Endodermal cell (in vitro differentiated cells): ENCODE measurements around the gene ASPA. TPM values are rescaled to one million over a fixed set of nuclear protein-coding genes. Genes with fewer than 3 reads are reported as not detected.
A peak's percentile ranks its signal among the peaks of the same experiment; 100 is the strongest.

ENCODE experiments used
- DNase-seq: peaks from one replicate; pipeline ENCODE4 v3.0.0-alpha.2; 2017
- H3K27ac ChIP-seq: 2 replicates; pipeline ENCODE4 v1.5.1; 2013; ENCODE audit warnings: mild to moderate bottlenecking, low read depth, low read length, moderate library complexity
- H3K27me3 ChIP-seq: 2 replicates; pipeline ENCODE4 v1.6.1; 2013; ENCODE audit warnings: mild to moderate bottlenecking, low read length, moderate library complexity; ENCODE audit not compliant: insufficient read depth, control insufficient read depth, poor library complexity, severe bottlenecking
- H3K36me3 ChIP-seq: 2 replicates; pipeline ENCODE4 v1.7.0; 2013; ENCODE audit warnings: mild to moderate bottlenecking, low read length, moderate library complexity; ENCODE audit not compliant: control insufficient read depth, insufficient read depth
- H3K4me1 ChIP-seq: one replicate; pipeline ENCODE4 v1.7.0; 2013; ENCODE audit warnings: low read length; ENCODE audit not compliant: control insufficient read depth, insufficient read depth
- H3K4me3 ChIP-seq: 2 replicates; pipeline ENCODE4 v1.5.1; 2013; ENCODE audit warnings: mild to moderate bottlenecking, low read length, moderate library complexity
- H3K9ac ChIP-seq: 2 replicates; pipeline ENCODE4 v1.6.1; 2013; ENCODE audit warnings: mild to moderate bottlenecking, low read length, moderate library complexity; ENCODE audit not compliant: poor library complexity, severe bottlenecking; ENCODE audit errors: extremely low read depth
- H3K9me3 ChIP-seq: 2 replicates; pipeline ENCODE4 v1.6.1; 2013; ENCODE audit warnings: mild to moderate bottlenecking, low read length, moderate library complexity; ENCODE audit not compliant: control insufficient read depth
- H3K27ac Mint-ChIP-seq: 2 replicates; pipeline ENCODE4 v1.8.0; 2020; ENCODE audit warnings: mixed read lengths
- H3K27me3 Mint-ChIP-seq: 2 replicates; pipeline ENCODE4 v1.8.0; 2021; ENCODE audit warnings: mild to moderate bottlenecking, mixed read lengths; ENCODE audit not compliant: insufficient read depth
- H3K36me3 Mint-ChIP-seq: 2 replicates; pipeline ENCODE4 v1.8.0; 2020; ENCODE audit warnings: low read depth, mixed read lengths
- H3K4me1 Mint-ChIP-seq: 2 replicates; pipeline ENCODE4 v1.8.0; 2020; ENCODE audit warnings: mixed read lengths
- H3K4me3 Mint-ChIP-seq: 2 replicates; pipeline ENCODE4 v1.8.0; 2020; ENCODE audit warnings: mild to moderate bottlenecking, moderate library complexity, mixed read lengths
- H3K9me3 Mint-ChIP-seq: 2 replicates; pipeline ENCODE4 v1.8.0; 2020; ENCODE audit warnings: mild to moderate bottlenecking, mixed read lengths
- WGBS, 2 experiments: methylation state at CpG; one replicate each; pipeline versions ENCODE4 v1.1.5 to v1.1.7; 2013; ENCODE audit warnings: missing lambda C conversion rate in 2 of 2, mixed read lengths in 1 of 2; ENCODE audit not compliant: insufficient coverage in 1 of 2, insufficient read length in 1 of 2; 5-methylcytosine and 5-hydroxymethylcytosine counted together
- total RNA-seq, 2 donors: library from RNA; stranded (reverse); fragmentation: NEBNext Ultra II Directional in 1 of 2; extraction: Animal tissue kit (Norgen Biotek cat#: 25700) in 1 of 2; gene quantifications; 2 replicates in 1 of 2; 3 replicates in 1 of 2; pipeline ENCODE4 v1.2.1, GENCODE V29; 2021
- TF ChIP-seq, protein P1 (sequence below): fragments of 200-600 bp; sonication (generic); conservative IDR thresholded peaks from 2 replicates; pipeline ENCODE4 v1.5.0; 2021; ENCODE audit warnings: antibody characterized with exemption, mild to moderate bottlenecking

Gene ASPA
- total RNA-seq, 2 donors from 2014 or later: not detected

- H3K9ac ChIP-seq: no peak overlapping the region
- peaks cover 14% of the 10 kb centered on the region for H3K4me1 Mint-ChIP-seq
- H3K4me3 ChIP-seq: no peak overlapping the region
- H3K4me3 Mint-ChIP-seq: no peak overlapping the region
- no peak for DNase-seq
- TF ChIP-seq, protein P1, sequence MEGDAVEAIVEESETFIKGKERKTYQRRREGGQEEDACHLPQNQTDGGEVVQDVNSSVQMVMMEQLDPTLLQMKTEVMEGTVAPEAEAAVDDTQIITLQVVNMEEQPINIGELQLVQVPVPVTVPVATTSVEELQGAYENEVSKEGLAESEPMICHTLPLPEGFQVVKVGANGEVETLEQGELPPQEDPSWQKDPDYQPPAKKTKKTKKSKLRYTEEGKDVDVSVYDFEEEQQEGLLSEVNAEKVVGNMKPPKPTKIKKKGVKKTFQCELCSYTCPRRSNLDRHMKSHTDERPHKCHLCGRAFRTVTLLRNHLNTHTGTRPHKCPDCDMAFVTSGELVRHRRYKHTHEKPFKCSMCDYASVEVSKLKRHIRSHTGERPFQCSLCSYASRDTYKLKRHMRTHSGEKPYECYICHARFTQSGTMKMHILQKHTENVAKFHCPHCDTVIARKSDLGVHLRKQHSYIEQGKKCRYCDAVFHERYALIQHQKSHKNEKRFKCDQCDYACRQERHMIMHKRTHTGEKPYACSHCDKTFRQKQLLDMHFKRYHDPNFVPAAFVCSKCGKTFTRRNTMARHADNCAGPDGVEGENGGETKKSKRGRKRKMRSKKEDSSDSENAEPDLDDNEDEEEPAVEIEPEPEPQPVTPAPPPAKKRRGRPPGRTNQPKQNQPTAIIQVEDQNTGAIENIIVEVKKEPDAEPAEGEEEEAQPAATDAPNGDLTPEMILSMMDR: no peak
- no peaks in the 10 kb centered on the region for H3K27me3 ChIP-seq
- H3K36me3 ChIP-seq: no peaks in the 10 kb centered on the region
- H3K4me1 ChIP-seq: peaks cover 5% of the 10 kb centered on the region
- H3K9me3 ChIP-seq: no peaks in the 10 kb centered on the region
- no peak overlapping the region for H3K27ac ChIP-seq
- H3K27me3 Mint-ChIP-seq: peaks cover 21% of the 10 kb centered on the region
- no peaks in the 10 kb centered on the region for H3K9me3 Mint-ChIP-seq
- no peaks in the 10 kb centered on the region for H3K36me3 Mint-ChIP-seq
- H3K27ac Mint-ChIP-seq: no peak overlapping the region
- whole genome bisulfite sequencing, 2 experiments: 93 to 100% methylated on average over 1 to 2 of the region's 2 CpGs
Measured at GRCh38 chr17:3549610-3550162, 73.9 kb downstream of the ASPA start.

GRCh38 chr17:3551189-3551588 is 75.4 kb downstream of the ASPA start:
- DNase-seq: peak; percentile 73
- no peaks in the 10 kb centered on the region for H3K36me3 ChIP-seq
- no peaks in the 10 kb centered on the region for H3K9me3 Mint-ChIP-seq
- H3K9me3 ChIP-seq: no peaks in the 10 kb centered on the region
- no peaks in the 10 kb centered on the region for H3K36me3 Mint-ChIP-seq
- H3K9ac ChIP-seq: no peak overlapping the region
- no peaks in the 10 kb centered on the region for H3K4me1 ChIP-seq
- no peak overlapping the region for H3K27ac Mint-ChIP-seq
- H3K4me3 Mint-ChIP-seq: no peak overlapping the region
- peaks cover 21% of the 10 kb centered on the region for H3K27me3 Mint-ChIP-seq
- WGBS, 2 experiments: 92 to 100% methylated on average over 1 to 6 of the region's 6 CpGs
- H3K27ac ChIP-seq: no peak overlapping the region
- peaks cover 8% of the 10 kb centered on the region for H3K4me1 Mint-ChIP-seq
- no peak overlapping the region for H3K4me3 ChIP-seq
- TF ChIP-seq, protein P1: peak; percentile 67
- no peaks in the 10 kb centered on the region for H3K27me3 ChIP-seq

DNA sequence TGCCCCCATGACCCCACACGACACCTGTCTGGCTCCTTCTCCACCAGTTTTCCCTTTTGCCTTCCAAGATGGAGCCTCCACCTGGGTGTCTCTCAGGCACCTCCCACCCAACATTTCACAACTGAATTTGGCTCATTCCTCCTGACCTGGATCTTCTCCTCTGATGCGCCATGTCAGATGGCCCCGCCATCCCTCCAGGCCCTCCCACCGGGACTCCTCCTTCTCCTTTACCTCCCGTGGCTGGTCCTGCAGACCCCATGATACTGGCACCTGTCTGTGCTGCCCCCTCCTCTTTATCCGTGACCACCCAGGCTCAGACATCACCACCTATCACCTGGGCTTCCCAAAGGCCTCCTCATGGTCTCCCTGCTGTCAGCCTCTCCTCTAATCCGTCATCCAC is 77.1 kb downstream of the ASPA start:
- peaks cover 3% of the 10 kb centered on the region for H3K4me1 Mint-ChIP-seq
- Histone ChIP-seq H3K9me3 (no peaks in the 10 kb centered on the region), H3K9ac (no peak overlapping the region), H3K4me1 (no peaks in the 10 kb centered on the region), H3K36me3 (no peaks in the 10 kb centered on the region), H3K27me3 (no peaks in the 10 kb centered on the region), H3K27ac (no peak overlapping the region), H3K4me3 (no peak overlapping the region)
- WGBS, 2 experiments: 89 to 91% methylated on average over 5 to 7 of the region's 7 CpGs
- no peaks in the 10 kb centered on the region for H3K36me3 Mint-ChIP-seq
- no peak for DNase-seq
- no peak overlapping the region for H3K4me3 Mint-ChIP-seq
- H3K27me3 Mint-ChIP-seq: peaks cover 21% of the 10 kb centered on the region
- H3K9me3 Mint-ChIP-seq: no peaks in the 10 kb centered on the region
- no peak overlapping the region for H3K27ac Mint-ChIP-seq
- TF ChIP-seq, protein P1: no peak

Other genes with a start within 250 kb of the ASPA start
- not detected for gene OR3A1, start 177.6 kb upstream of the ASPA start, total RNA-seq
- not detected for gene OR3A2, start 89.7 kb upstream of the ASPA start, total RNA-seq
- not detected for gene OR1E1, start 77.6 kb upstream of the ASPA start, total RNA-seq
- gene OR3A3, start 64.6 kb upstream of the ASPA start, total RNA-seq: not detected
- not detected for gene OR1E2, start 42.2 kb upstream of the ASPA start, total RNA-seq
- not detected for gene SPATA22, start 4.2 kb upstream of the ASPA start, total RNA-seq
- 10 to 100 TPM in 1 of 2 donors, 1 to 10 TPM in 1; 6.2 to 11.3 TPM for gene TRPV3, start 81.8 kb downstream of the ASPA start, total RNA-seq
- gene TRPV1, start 133.4 kb downstream of the ASPA start, total RNA-seq: 1 to 10 TPM; 8.0 to 9.2 TPM
- gene SHPK, start 160.3 kb downstream of the ASPA start, total RNA-seq: 10 to 100 TPM; 35.2 to 46.4 TPM
- gene CTNS, start 160.8 kb downstream of the ASPA start, total RNA-seq: 10 to 100 TPM; 17.2 to 18.8 TPM
- gene TAX1BP3, start 192.6 kb downstream of the ASPA start, total RNA-seq: 10 to 100 TPM; 69.6 to 86.8 TPM
- gene EMC6, start 192.8 kb downstream of the ASPA start, total RNA-seq: 10 to 100 TPM; 59.4 to 69.5 TPM
- under 1 TPM; 0.46 to 0.57 TPM for gene P2RX5, start 220.2 kb downstream of the ASPA start, total RNA-seq
- gene HASPIN, start 247.9 kb downstream of the ASPA start, total RNA-seq: 10 to 100 TPM; 14.7 to 24.6 TPM